GM21367 (cell line): ENCODE data around the gene GPHA2.

ENCODE experiments used
- ATAC-seq: cut with Tn5 transposase; IDR thresholded peaks from one replicate; pipeline ENCODE4 v1.9.1; 2021; ENCODE audit not compliant: unreplicated experiment

GPHA2 gene

GRCh38 chr11:64931290-64931689, 4.4 kb downstream of the GPHA2 start:
- no peak for ATAC-seq

GRCh38 chr11:64930340-64930739, 5.4 kb downstream of the GPHA2 start:
- no peak for ATAC-seq

GRCh38 chr11:64929625-64930024, 6.1 kb downstream of the GPHA2 start:
- ATAC-seq = no peak

GRCh38 chr11:64928957-64929356, 6.7 kb downstream of the GPHA2 start:
- no peak for ATAC-seq

GRCh38 chr11:64926689-64927088, 9.0 kb downstream of the GPHA2 start:
- no peak for ATAC-seq

GRCh38 chr11:64925536-64926436, 9.9 kb downstream of the GPHA2 start:
- no peak for ATAC-seq

- ATAC-seq = no peak
These were observed 10.8 kb downstream of the GPHA2 start for GRCh38 chr11:64924910-64925284.

GRCh38 chr11:64923944-64924909, 11.5 kb downstream of the GPHA2 start, which contains the start of gene PPP2R5B:
TSS of gene PPP2R5B (plus strand) at chr11:64924689. CDS start at chr11:64925735, 1,046 bp downstream.
- ATAC-seq = peak; percentile 59

GRCh38 chr11:64923151-64923661, 12.5 kb downstream of the GPHA2 start:
- ATAC-seq = no peak

GRCh38 chr11:64921384-64921783, 14.3 kb downstream of the GPHA2 start:
- ATAC-seq = no peak

GRCh38 chr11:64920124-64920523, 15.6 kb downstream of the GPHA2 start:
- ATAC-seq = no peak

- no peak for ATAC-seq
These were observed 16.1 kb downstream of the GPHA2 start for GRCh38 chr11:64919627-64920026.

GRCh38 chr11:64918017-64918416, 17.7 kb downstream of the GPHA2 start:
- ATAC-seq = no peak

GRCh38 chr11:64917663-64917995, 18.1 kb downstream of the GPHA2 start:
- ATAC-seq = no peak

- peak; percentile 87 for ATAC-seq
These were observed 18.7 kb downstream of the GPHA2 start, which contains the start of gene ATG2A for GRCh38 chr11:64916775-64917662. TSS of gene ATG2A (minus strand) at chr11:64917209. CDS start at chr11:64917135, 74 bp downstream.

- no peak for ATAC-seq
These were observed 19.5 kb downstream of the GPHA2 start for GRCh38 chr11:64916040-64916774.

GRCh38 chr11:64915376-64915887, 20.3 kb downstream of the GPHA2 start:
- no peak for ATAC-seq

GRCh38 chr11:64914123-64914522, 21.6 kb downstream of the GPHA2 start:
- no peak for ATAC-seq

- ATAC-seq = no peak
These were observed 22.4 kb downstream of the GPHA2 start for GRCh38 chr11:64913171-64913727.
